IMR-90 (cell line): ENCODE measurements around the gene ZNF512B.

Experiments
- CEBPB ChIP-seq: IDR thresholded peaks from 2 replicates; pipeline ENCODE4 v1.6.1; 2012; ENCODE audit warnings: low read depth, low read length, improper control_type of control experiment
- MAFK ChIP-seq: IDR thresholded peaks from 2 replicates; pipeline ENCODE4 v1.6.1; 2012; ENCODE audit warnings: low read depth, low read length, improper control_type of control experiment
- POLR2A ChIP-seq: IDR thresholded peaks from 2 replicates; pipeline ENCODE4 v1.6.1; 2012; ENCODE audit warnings: mild to moderate bottlenecking, low read depth, low read length
- RCOR1 ChIP-seq: IDR thresholded peaks from 2 replicates; pipeline ENCODE4 v1.6.1; 2012; ENCODE audit warnings: mild to moderate bottlenecking, low read length, improper control_type of control experiment; ENCODE audit not compliant: insufficient replicate concordance
- SMC3 ChIP-seq: fragments of 150-350 bp; IDR thresholded peaks from 2 replicates; pipeline ENCODE4 v1.6.1; 2016; ENCODE audit warnings: low read depth, mild to moderate bottlenecking, antibody characterized with exemption, low read length, moderate library complexity
- TF ChIP-seq, protein P1 (sequence below): conservative IDR thresholded peaks from 2 replicates; pipeline ENCODE4 v1.5.1; 2012; ENCODE audit warnings: mild to moderate bottlenecking, low read depth, low read length, improper control_type of control experiment

DNA sequence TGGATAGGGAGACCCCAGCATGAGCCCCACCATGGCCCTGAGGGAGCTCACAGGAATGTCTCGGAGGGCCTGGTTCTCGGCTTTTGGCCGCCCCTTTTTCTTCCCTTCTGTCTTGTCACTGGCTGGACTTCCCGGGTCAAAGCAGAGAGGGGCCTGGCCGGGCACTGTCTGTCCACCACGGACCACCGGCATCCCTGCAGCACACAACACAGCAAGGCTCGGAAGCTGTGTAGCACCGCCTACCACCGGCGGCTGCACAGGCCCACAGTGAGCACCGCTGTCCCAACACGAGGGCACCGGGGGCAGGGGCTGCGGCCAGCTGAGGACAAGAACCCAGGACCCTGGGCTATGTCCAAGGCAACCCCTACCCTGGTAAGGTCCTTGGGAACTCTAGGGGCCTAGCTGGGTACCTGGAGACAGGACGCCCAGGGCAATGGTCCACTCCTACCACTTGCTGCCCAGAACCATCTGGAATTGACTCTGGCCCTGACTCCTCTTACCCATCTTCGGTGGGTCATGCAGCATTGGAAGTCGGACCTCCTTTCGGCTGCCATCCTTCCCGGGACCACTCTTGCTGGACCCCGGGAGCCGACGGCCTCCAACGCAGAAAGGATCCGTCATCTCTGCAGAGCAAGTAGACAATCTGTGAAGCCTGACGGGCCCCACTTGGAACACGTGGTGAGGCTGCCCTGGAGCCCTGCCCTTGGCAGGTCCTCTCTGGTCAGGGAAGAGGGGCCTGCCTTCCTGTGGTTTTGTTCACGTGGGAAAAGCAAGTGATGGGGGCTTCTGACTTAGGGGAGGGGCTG is 2.2 kb downstream of the ZNF512B start:
- TF ChIP-seq, protein P1, sequence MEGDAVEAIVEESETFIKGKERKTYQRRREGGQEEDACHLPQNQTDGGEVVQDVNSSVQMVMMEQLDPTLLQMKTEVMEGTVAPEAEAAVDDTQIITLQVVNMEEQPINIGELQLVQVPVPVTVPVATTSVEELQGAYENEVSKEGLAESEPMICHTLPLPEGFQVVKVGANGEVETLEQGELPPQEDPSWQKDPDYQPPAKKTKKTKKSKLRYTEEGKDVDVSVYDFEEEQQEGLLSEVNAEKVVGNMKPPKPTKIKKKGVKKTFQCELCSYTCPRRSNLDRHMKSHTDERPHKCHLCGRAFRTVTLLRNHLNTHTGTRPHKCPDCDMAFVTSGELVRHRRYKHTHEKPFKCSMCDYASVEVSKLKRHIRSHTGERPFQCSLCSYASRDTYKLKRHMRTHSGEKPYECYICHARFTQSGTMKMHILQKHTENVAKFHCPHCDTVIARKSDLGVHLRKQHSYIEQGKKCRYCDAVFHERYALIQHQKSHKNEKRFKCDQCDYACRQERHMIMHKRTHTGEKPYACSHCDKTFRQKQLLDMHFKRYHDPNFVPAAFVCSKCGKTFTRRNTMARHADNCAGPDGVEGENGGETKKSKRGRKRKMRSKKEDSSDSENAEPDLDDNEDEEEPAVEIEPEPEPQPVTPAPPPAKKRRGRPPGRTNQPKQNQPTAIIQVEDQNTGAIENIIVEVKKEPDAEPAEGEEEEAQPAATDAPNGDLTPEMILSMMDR, result no peak
- TF ChIP-seq POLR2A, result no peak
- no peak for TF ChIP-seq RCOR1
- no peak for TF ChIP-seq CEBPB
- TF ChIP-seq MAFK, result no peak
- no peak for TF ChIP-seq SMC3
